Measurements from ENCODE around the gene TOB2.
A peak's percentile ranks its signal among the peaks of the same experiment; 100 is the strongest.

The TOB2 gene, protein sequence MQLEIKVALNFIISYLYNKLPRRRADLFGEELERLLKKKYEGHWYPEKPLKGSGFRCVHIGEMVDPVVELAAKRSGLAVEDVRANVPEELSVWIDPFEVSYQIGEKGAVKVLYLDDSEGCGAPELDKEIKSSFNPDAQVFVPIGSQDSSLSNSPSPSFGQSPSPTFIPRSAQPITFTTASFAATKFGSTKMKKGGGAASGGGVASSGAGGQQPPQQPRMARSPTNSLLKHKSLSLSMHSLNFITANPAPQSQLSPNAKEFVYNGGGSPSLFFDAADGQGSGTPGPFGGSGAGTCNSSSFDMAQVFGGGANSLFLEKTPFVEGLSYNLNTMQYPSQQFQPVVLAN

GRCh38 chr22:41446639-41447434 is at the start of gene TOB2:
Gene TOB2, minus strand, starts transcription at chr22:41446801. Its CDS starts 9,456 bp downstream, at chr22:41437345.
- DNase-seq, result peak; percentile 88

DNA sequence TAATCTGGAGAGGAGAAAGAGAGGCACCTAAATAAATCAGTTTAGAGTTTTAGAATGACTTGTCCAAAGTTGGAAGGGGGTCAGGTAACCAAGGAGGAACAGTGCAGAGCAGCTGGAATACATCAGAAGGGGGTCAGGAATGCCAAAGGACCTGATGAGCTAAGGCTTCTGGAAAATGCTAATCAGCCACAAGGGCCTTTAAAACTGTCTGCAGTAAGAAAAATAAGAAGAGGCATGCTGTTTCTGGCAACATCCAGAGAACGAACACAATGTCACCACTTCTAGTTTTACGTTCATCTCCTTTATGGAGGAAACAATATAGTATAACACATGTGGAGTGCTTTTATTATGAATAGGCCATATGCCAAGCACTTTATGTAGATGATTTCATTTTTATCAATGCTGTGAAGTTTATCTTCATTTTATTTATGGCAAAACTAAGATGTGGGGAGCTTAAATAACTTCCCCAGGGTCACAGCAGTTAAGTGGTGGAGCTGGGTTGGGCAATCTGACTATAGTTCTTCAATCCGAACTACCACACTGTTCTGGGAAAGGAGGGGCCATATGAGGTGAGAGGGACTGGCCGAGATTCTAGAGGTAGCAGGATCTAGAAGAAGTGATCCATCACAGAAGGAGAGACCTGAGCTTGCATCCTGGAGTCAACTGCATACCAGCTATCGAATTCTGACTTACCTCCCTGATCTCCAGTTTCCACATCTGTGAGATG is 44.9 kb upstream of the TOB2 start:
- no peak for DNase-seq

DNA sequence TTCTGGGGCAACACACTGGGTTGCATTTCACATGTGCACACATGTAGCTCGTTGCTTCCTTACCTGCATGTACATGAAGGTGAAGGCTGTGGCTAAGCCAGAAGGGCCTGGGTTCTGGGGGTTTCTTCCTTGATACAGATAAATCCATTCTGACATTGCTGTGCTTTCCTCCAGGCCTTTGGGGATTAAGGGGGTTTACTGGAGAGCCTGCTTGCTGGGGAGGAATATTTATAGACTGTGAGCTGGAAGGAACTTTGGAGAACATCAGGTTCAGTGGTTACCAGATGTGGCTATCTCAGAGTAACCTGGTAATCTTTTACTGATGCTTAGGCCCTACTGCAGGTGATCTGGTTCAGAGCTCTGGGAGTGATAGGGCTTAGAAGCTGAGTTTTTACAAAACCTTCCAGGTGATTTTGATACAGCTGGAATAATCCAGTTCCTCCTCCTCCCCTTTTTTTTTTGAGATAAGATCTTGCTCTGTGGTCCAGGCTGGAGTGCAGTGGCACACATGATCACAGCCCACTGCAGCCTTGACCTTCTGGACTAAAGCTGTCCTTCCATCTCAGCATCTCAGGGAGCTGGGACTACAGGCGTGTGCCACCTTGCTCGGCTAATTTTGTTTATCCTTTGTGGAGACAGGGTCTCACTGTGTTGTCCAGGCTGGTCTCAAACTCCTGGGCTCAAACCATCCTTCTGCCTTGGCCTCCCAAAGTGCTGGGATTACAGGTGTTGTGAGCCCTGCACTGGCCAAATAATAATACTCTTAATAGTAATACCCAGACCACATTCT is 42.2 kb upstream of the TOB2 start:
- DNase-seq, result no peak

GRCh38 chr22:41488076-41488475 is 41.5 kb upstream of the TOB2 start:
- no peak for DNase-seq

GRCh38 chr22:41487037-41487935 is 40.7 kb upstream of the TOB2 start:
- no peak for DNase-seq

DNA sequence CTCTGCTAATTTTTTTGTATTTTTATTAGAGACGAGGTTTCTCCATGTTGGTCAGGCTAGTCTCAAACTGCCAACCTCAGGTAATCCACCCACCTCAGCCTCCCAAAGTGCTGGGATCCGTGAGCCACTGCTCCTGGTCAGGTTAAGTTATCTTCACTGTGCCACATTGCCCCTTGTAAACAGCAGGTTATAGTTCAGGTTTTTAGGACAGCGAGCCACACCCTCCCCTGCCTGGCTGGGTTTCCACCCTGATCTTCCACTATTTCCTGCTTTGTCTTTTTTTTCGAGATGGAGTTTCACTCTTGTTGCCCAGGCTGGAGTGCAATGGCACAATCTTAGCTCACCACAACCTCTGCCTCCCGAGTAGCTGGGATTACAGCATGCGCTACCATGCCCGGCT is 38.4 kb upstream of the TOB2 start:
- DNase-seq, result no peak

DNA sequence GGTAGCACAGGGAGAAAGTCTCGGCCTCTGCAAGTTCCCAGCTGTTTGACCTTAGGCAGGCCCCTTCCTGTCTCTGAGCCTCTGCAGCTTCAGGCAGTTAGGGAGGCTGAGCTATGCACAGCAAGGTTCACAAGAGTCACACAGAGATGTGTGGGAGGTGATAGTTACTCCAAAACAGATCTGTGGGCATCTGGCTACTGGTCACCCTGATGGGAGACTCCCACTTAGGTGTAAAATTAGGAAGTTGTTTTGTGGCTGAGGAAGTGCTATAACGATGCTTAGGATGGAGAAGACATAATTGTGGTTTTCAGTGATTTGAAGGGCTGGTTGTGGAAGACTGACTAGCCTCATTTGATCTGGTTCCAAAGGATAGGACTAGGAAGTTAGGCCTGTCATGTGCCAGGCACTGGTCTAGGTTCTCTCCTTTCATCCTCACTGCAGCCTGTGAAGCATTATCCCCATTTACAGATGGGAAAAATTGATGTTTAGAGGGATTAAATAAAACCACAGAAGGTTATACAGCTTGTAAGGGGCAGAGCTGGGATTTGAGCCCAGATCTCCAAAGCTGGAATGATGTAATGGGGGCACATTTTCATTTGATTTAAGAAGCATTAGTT is 35.8 kb upstream of the TOB2 start:
- peak; percentile 22 for DNase-seq

DNA sequence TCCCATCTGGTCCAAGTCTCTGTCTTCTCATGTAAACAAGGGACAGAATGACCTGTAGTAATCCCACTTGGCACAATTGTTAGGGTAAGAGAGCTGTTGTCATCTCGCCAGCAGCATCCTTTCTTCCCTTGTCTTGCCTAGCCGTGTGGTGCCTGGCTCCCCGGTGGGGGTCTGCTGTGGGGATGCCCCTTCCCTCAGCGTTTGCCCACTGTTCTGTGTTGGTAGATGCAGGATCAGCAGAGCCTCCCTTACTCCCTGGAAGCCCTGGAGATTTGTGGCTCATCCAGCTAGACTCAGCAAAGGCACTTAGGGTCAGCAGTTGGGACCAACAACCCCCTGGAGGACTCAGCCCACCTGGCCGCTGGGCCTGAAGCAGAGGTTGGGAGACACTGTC is 35.3 kb upstream of the TOB2 start:
- no peak for DNase-seq

DNA sequence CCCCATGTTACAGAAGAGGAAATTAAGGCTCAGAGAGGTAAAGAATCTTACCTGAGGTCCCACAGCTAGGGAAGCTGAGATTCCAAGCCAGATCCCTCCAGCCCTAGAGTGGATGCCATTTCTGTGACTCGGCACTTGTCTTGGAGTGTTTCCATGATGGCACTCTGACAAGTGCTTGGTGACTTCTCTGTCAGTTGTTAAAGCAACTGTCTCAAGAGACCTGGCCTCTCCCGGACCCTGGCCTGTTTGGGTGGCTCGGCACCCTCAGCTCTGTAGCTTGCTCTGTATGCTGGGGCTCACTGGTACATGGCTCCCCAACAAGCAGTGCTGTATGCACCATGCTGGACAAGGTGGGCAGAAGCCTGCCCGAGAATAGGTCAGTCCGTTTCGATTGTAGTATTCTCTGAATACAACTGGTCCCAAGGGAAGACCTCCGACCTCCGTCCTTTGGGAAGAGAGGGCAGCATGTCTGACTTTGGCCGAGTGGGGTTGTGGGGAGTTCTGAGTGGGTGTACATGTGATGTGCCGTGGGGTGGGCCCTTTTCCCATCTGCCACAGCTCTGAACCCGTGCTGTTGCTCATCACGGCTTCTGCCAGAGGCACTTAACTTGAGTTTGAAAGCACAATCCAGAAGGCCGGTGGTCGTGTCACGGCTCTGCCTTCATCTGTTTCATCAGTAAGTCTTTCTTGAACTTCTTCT is 34.7 kb upstream of the TOB2 start:
- DNase-seq, result no peak

GRCh38 chr22:41480397-41480735 is 33.8 kb upstream of the TOB2 start:
- DNase-seq, result no peak

GRCh38 chr22:41479671-41480396 is 33.2 kb upstream of the TOB2 start:
- no peak for DNase-seq

GRCh38 chr22:41478891-41479521 is 32.4 kb upstream of the TOB2 start:
- no peak for DNase-seq

DNA sequence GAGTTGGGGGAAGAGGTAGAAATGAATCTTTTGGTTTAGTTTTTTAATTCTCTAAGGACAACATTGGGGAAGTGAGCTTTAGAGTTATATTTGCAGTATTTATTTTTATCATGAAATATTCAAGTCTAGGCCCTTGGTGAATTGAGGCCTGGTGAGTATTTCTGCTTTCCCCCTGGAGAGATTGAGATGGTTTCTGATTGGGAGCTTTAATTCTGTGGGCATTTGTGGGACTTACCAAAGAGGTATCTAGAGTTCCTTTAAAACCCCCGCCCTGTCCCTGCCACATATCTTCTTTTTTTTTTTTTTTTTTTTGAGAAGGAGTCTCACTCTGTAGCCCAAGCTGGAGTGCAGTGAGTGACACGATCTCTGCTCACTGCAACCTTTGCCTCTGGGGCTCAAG is 31.9 kb upstream of the TOB2 start:
- no peak for DNase-seq

- no peak for DNase-seq
These were observed 28.4 kb upstream of the TOB2 start for GRCh38 chr22:41474872-41475451.

- no peak for DNase-seq
These were observed 25.0 kb upstream of the TOB2 start for GRCh38 chr22:41471568-41471967.

DNA sequence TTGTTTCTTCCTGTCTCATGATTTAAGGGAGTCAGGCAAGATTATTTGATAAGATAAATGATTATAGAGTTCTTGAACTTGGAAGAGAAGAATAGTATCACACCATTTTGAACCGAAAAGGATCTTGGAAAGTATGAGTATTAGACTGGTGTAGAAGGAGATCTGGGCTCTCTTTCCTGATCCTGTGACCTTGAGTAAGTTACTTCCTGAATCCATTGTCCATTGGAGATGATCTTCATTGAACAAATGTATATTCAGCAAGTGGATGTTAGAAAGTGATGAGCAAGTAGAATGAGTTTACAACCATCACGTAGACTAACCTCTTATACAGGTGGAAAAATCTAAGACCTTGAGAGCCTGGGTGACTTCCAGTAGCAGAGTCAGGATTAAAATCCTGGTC is 24.3 kb upstream of the TOB2 start:
- no peak for DNase-seq

GRCh38 chr22:41469218-41469851 is 22.7 kb upstream of the TOB2 start:
- DNase-seq, result no peak

DNA sequence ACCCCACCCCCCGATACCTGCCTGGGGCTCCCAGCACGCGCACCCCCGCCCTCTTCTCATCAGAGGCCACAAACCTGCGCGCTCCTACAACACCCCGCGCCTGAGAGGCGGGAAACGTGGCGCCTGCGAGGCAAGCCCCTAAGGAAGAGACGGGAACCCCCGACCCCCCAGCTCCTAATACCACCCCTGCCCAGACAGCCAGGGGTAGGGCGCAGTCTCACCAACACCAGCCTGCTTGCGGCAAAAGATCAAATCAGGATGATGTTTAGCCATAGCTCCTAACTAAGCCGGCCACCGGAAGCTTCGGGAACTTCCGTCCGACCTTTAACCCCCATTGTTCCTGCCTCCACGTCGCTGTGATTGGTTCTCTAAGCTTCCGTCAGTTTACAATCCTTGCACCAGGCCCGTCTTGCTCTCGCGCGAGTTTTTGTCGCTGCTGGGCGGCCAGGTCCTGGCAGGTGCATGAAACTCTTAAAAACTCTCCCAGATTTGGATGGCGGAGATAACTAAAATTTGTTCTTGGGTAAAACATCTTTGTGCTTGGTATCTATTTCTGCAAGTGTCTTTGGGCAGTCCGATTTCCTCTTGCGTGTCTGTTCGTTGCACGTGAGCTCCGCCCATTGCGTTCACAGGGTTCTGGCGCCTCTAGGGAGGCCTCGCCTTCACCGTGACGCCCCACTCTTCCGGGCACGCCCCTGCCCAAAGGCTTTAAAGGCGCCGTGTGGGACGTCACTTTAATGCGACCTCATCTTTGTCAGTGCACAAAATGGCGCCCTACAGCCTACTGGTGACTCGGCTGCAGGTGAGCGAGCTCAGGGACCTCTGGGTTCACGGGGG is 22.0 kb upstream of the TOB2 start, which contains the start of the genes ACO2 and PHF5A:
Gene ACO2, plus strand, starts transcription at position 737 of the 837 bp plus-strand sequence. Its CDS starts 30 bp downstream, at position 767.
Gene PHF5A, minus strand, starts transcription at position 312 of the 837 bp plus-strand sequence. Its CDS starts 39 bp downstream, at position 273.
- peak; percentile 99 for DNase-seq
